Fibroblast of pulmonary artery (primary cell): Measurements from ENCODE around the gene FAM76A.
A peak's percentile ranks its signal among the peaks of the same experiment; 100 is the strongest.
"Not testable (repeated sequence)": the region's sequence is repeated elsewhere in the genome, so short reads cannot be mapped to it uniquely, and the experiment has no call there.

Experiments used
- DNase-seq: peaks from one replicate; pipeline ENCODE4 v3.0.0-alpha.2; 2010; ENCODE audit warnings: low read depth
- H3K4me3 ChIP-seq: replicated peaks from 2 replicates; pipeline ENCODE4 v1.5.1; 2011; ENCODE audit warnings: low read depth, mild to moderate bottlenecking, control low read depth, low read length, moderate library complexity
- TF ChIP-seq, protein P1 (sequence below): IDR thresholded peaks from 2 replicates; pipeline ENCODE4 v1.5.1; 2011; ENCODE audit warnings: mild to moderate bottlenecking, control low read depth, low read length, inconsistent platforms; ENCODE audit errors: missing control alignments

Gene FAM76A

DNA sequence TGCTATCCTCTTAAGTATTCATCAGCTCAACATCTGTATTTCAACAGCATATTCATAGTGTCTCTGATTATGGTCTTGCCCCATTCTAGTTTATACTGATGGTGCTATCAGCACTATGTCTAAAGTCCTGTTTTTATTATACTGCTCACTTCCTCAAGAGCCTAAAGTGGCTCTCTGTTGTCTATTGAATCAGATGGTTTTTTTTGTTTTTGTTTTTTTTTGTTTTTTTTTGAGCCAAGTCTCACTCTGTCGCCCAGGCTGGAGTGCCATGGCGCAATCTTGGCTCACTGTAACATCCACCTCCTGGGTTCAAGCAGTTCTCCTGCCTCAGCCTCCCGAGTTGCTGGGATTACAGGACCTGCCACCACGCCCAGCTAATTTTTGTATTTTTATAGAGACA, 53.4 kb downstream of the FAM76A start:
- no peak overlapping the region for H3K4me3 ChIP-seq
- TF ChIP-seq, protein P1, sequence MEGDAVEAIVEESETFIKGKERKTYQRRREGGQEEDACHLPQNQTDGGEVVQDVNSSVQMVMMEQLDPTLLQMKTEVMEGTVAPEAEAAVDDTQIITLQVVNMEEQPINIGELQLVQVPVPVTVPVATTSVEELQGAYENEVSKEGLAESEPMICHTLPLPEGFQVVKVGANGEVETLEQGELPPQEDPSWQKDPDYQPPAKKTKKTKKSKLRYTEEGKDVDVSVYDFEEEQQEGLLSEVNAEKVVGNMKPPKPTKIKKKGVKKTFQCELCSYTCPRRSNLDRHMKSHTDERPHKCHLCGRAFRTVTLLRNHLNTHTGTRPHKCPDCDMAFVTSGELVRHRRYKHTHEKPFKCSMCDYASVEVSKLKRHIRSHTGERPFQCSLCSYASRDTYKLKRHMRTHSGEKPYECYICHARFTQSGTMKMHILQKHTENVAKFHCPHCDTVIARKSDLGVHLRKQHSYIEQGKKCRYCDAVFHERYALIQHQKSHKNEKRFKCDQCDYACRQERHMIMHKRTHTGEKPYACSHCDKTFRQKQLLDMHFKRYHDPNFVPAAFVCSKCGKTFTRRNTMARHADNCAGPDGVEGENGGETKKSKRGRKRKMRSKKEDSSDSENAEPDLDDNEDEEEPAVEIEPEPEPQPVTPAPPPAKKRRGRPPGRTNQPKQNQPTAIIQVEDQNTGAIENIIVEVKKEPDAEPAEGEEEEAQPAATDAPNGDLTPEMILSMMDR = no peak
- DNase-seq = no peak

- no peak overlapping the region for H3K4me3 ChIP-seq
- DNase-seq = no peak
- TF ChIP-seq, protein P1 = no peak
These were observed 57.2 kb downstream of the FAM76A start for GRCh38 chr1:27782950-27783349.

DNA sequence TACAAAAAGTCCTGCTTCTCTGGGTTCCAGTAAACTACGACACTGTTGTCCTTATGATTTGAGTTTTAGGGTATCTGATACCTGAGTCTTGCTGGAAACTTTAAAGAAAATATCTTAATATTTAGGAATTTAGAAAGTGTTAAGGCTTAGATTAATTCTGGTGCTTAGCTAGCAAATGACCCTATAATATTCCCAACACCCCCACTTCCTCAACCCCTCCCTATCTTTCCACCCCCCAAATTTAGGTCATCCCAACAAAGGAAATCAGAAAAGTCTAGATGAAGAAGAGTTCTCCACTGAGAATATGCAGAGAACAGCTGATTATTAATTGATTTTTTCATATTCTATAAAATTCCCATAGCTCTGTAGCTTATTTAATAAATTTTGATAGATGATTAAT, 58.9 kb downstream of the FAM76A start:
- TF ChIP-seq, protein P1 = no peak
- no peak for DNase-seq
- no peak overlapping the region for H3K4me3 ChIP-seq

- H3K4me3 ChIP-seq = no peak overlapping the region
- peak; percentile 25 for DNase-seq
- TF ChIP-seq, protein P1 = no peak
These were observed 60.2 kb downstream of the FAM76A start for GRCh38 chr1:27785781-27786455.

- peak; percentile 90 for DNase-seq
- TF ChIP-seq, protein P1 = no peak
- no peak overlapping the region for H3K4me3 ChIP-seq
These were observed 62.1 kb downstream of the FAM76A start for GRCh38 chr1:27787895-27788294.

- DNase-seq = peak; percentile 74
- H3K4me3 ChIP-seq = no peak overlapping the region
These were observed 63.8 kb downstream of the FAM76A start for GRCh38 chr1:27789540-27790041.

GRCh38 chr1:27790270-27790669, 64.5 kb downstream of the FAM76A start:
- not testable (repeated sequence) for H3K4me3 ChIP-seq, DNase-seq

More at GRCh38 chr1:27789540-27790041, 63.8 kb downstream of the FAM76A start:
- TF ChIP-seq, protein P1 = no peak
